Keratinocyte (primary cell): Measurements from ENCODE around the gene CMIP. TPM values are rescaled to one million over a fixed set of nuclear protein-coding genes. Genes with fewer than 3 reads are reported as not detected.

Experiments
- DNase-seq: peaks from one replicate; pipeline ENCODE4 v3.0.0-alpha.2; 2011; ENCODE audit warnings: low read depth, missing footprints, low spot score
- FAIRE-seq: peaks from 2 replicates; lab custom pipeline; 2011; peaks lifted over from hg19 to GRCh38; lab: Jason Lieb, UNC
- H2AFZ ChIP-seq: 2 replicates; pipeline ENCODE4 v1.6.0; 2012; ENCODE audit warnings: low read length, control low read depth, inconsistent platforms; ENCODE audit not compliant: control insufficient read depth
- H3K27ac ChIP-seq: 2 replicates; pipeline ENCODE4 v1.5.1; 2011; ENCODE audit warnings: low read length; ENCODE audit not compliant: control insufficient read depth, insufficient read depth
- H3K27me3 ChIP-seq: 3 replicates; pipeline ENCODE4 v1.6.0; 2011; ENCODE audit warnings: low read length; ENCODE audit not compliant: control insufficient read depth, insufficient read depth; ENCODE audit errors: extremely low read depth
- H3K36me3 ChIP-seq, 2 experiments: 2 replicates in 1 of 2; 3 replicates in 1 of 2; pipeline ENCODE4 v1.5.1; 2011; ENCODE audit warnings: low read length in 2 of 2, mild to moderate bottlenecking in 1 of 2; ENCODE audit not compliant: control insufficient read depth in 2 of 2, insufficient read depth in 2 of 2; ENCODE audit errors: extremely low read depth in 1 of 2
- H3K4me1 ChIP-seq: 3 replicates; pipeline ENCODE4 v1.5.1; 2011; ENCODE audit warnings: low read length; ENCODE audit not compliant: control insufficient read depth, insufficient read depth; ENCODE audit errors: extremely low read depth
- H3K4me2 ChIP-seq: 3 replicates; pipeline ENCODE4 v1.6.0; 2011; ENCODE audit warnings: low read depth, low read length; ENCODE audit not compliant: control insufficient read depth, insufficient read depth; ENCODE audit errors: extremely low read depth
- H3K4me3 ChIP-seq, 3 experiments: fragments of 200-600 bp in 1 of 3; sonication (generic) in 1 of 3; 2 replicates in 2 of 3; 3 replicates in 1 of 3; pipeline ENCODE4 v1.5.1; 2011 to 2016; ENCODE audit warnings: low read length in 3 of 3, mild to moderate bottlenecking in 3 of 3, control low read depth in 2 of 3, inconsistent platforms in 1 of 3, low read depth in 1 of 3, mixed read lengths in 1 of 3, mixed run types in 1 of 3, moderate library complexity in 1 of 3; ENCODE audit not compliant: control insufficient read depth in 2 of 3, insufficient read depth in 2 of 3; ENCODE audit errors: extremely low read depth in 1 of 3
- H3K79me2 ChIP-seq: 2 replicates; pipeline ENCODE4 v1.6.0; 2012; ENCODE audit warnings: low read length; ENCODE audit not compliant: control insufficient read depth, insufficient read depth
- H3K9ac ChIP-seq: 3 replicates; pipeline ENCODE4 v1.6.0; 2011; ENCODE audit warnings: low read length; ENCODE audit not compliant: control insufficient read depth, insufficient read depth; ENCODE audit errors: extremely low read depth
- H3K9me1 ChIP-seq: 3 replicates; pipeline ENCODE4 v1.6.0; 2011; ENCODE audit warnings: low read length; ENCODE audit not compliant: control insufficient read depth, insufficient read depth; ENCODE audit errors: extremely low read depth
- H3K9me3 ChIP-seq: 2 replicates; pipeline ENCODE4 v1.5.1; 2012; ENCODE audit warnings: low read depth, low read length; ENCODE audit not compliant: control insufficient read depth
- H4K20me1 ChIP-seq: 3 replicates; pipeline ENCODE4 v1.6.0; 2011; ENCODE audit warnings: low read length; ENCODE audit not compliant: control insufficient read depth, insufficient read depth; ENCODE audit errors: extremely low read depth
- CTCF ChIP-seq, 3 experiments: IDR thresholded peaks in 1 of 3; conservative IDR thresholded peaks in 1 of 3; optimal IDR thresholded peaks in 1 of 3; 2 replicates in 2 of 3; 3 replicates in 1 of 3; pipeline versions ENCODE3 to v1.5.1; 2011; ENCODE audit warnings: low read length in 3 of 3, mild to moderate bottlenecking in 3 of 3, moderate library complexity in 2 of 3, control low read depth in 1 of 3, inconsistent platforms in 1 of 3; ENCODE audit not compliant: insufficient read depth in 2 of 3; ENCODE audit errors: extremely low read depth in 1 of 3
- EZH2 ChIP-seq: IDR thresholded peaks from one replicate; pipeline ENCODE4 v1.6.1; 2012; ENCODE audit warnings: inconsistent platforms, mild to moderate bottlenecking, low read length, moderate library complexity
- dilution Hi-C: fragments of 300-500 bp; cut with MboI; formaldehyde crosslinking; loops from one replicate; pipeline ENCODE4 v1.7.0; 2020; ENCODE audit warnings: low sequenced_read_pairs; ENCODE audit not compliant: extremely low pct_ligation_motif_present
- polyA plus RNA-seq, 5 experiments: library from polyadenylated mRNA; depleted of rRNA in 3 of 5; stranded (reverse) in 3 of 5; stranded (forward) in 1 of 5; unstranded in 1 of 5; fragments of >200 nt; gene quantifications; 1 replicate in 1 of 5; 2 replicates in 3 of 5; 3 replicates in 1 of 5; pipeline versions ENCODE4 v1.2.1 to v1.2.3, GENCODE V29; 2011 to 2012; ENCODE audit warnings: missing spikeins in 2 of 5, low read depth in 1 of 5, low replicate concordance in 1 of 5

CMIP gene
- polyA plus RNA-seq, 1 donor (not counting 4 experiments of a cell fraction or from before 2014, with no cell fraction given) = 5.0 TPM

DNA sequence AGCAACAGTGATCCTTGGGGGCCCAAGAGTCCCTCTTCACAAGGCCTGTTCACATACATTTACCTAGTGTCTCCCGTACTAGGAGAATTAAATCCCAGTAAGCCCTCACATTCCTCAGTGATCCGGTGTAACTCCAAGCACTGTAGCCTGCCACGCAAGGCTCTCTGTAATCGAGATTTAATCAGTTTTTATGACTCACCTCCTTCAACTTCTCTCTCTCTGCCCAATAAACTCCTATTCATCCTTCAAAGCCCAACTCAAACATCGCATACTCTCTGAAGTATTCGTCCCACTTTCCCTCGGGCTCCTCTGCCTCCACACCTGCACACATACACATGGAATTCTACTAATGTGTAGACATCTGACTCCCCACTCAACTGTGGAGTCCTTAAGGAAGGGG, 141.8 kb downstream of the CMIP start:
- H3K79me2 ChIP-seq = peaks cover 81% of the 10 kb centered on the region
- TF ChIP-seq CTCF (optimal IDR thresholded peaks at IDR 0.05 in 1 of 3, IDR thresholded peaks at IDR 0.05 in 1 of 3, conservative IDR thresholded peaks at IDR 0.05 in 1 of 3; ENCODE audit: extremely low read depth in 1 of 3, insufficient read depth in 2 of 3, low read length in 3 of 3) = no peak
- no peak for TF ChIP-seq EZH2
- H3K9me1 ChIP-seq = no peaks in the 10 kb centered on the region
- no peak overlapping the region for H3K9ac ChIP-seq
- DNase-seq (no peak), FAIRE-seq (no peak)
- peaks cover 44% of the 10 kb centered on the region for H3K4me1 ChIP-seq
- no peaks in the 10 kb centered on the region for H3K9me3 ChIP-seq
- dilution Hi-C loops = no loop called here
- peaks cover 5 to 20% of the 10 kb centered on the region in 2 experiments for H3K36me3 ChIP-seq
- no peaks in the 10 kb centered on the region for H3K27me3 ChIP-seq
- no peak overlapping the region for H3K4me2 ChIP-seq
- H3K27ac ChIP-seq = peak overlapping the region; percentile 16
- peaks cover 2% of the 10 kb centered on the region for H4K20me1 ChIP-seq
- H3K4me3 ChIP-seq = no peak overlapping the region
- H2AFZ ChIP-seq = no peak overlapping the region

DNA sequence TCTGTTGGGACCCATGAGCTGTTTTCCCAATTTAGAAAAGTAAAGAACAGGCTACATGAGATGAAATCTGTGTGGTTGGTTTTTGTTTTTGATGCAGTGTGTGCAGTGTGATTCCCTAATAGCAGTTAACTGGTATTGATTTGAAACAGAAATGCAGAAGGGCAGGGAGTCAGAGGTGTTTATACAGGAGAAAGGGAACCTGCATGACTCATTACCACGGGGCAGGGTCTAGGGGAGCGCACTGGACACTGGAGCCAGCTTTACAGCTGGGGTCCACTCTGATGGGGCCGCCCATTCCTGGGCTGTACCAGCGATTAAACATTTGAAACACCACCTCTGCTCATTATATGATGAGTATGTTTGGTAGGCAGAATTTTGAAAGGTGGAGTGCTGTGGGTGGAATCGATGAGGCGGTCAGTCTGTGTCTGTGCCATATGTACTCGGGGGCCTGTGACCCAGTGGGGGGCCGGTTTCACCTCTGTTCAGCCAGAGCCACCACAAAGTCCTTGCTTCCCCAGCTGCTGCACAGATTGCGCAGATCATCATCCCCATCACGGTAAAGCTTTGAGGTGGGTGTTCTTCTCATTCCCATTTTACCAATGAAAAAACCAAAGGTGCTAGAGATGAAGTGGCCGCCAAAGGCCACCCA, 142.5 kb downstream of the CMIP start:
- no peak overlapping the region for H3K4me3 ChIP-seq
- no peak for DNase-seq
- peaks cover 79% of the 10 kb centered on the region for H3K79me2 ChIP-seq
- H3K4me1 ChIP-seq = peaks cover 37% of the 10 kb centered on the region
- H3K9me3 ChIP-seq = no peaks in the 10 kb centered on the region
- peaks cover 5 to 20% of the 10 kb centered on the region in 2 experiments for H3K36me3 ChIP-seq
- no peak overlapping the region for H3K4me2 ChIP-seq
- no peak overlapping the region for H3K9ac ChIP-seq
- no peak for FAIRE-seq
- H2AFZ ChIP-seq = no peak overlapping the region
- no peaks in the 10 kb centered on the region for H3K9me1 ChIP-seq
- no peak overlapping the region for H3K27ac ChIP-seq
- peaks cover 2% of the 10 kb centered on the region for H4K20me1 ChIP-seq
- TF ChIP-seq EZH2 (no peak), CTCF (optimal IDR thresholded peaks at IDR 0.05 in 1 of 3, IDR thresholded peaks at IDR 0.05 in 1 of 3, conservative IDR thresholded peaks at IDR 0.05 in 1 of 3; ENCODE audit: extremely low read depth in 1 of 3, insufficient read depth in 2 of 3, low read length in 3 of 3) (no peak)
- no peaks in the 10 kb centered on the region for H3K27me3 ChIP-seq
- dilution Hi-C loops = no loop called here
